HepG2 (cell line): ENCODE results near the gene DNMT3B. TPM values are rescaled to one million over a fixed set of nuclear protein-coding genes. Genes with fewer than 3 reads are reported as not detected.

Source experiments
- HHEX ChIP-seq: IDR thresholded peaks from 2 replicates; pipeline ENCODE4 v1.6.1; 2016; ENCODE audit warnings: control low read depth
- HIVEP1 ChIP-seq: sonication (generic); formaldehyde crosslinking; IDR thresholded peaks from 2 replicates; pipeline ENCODE4 v1.4.0; 2020; ENCODE audit warnings: mild to moderate bottlenecking, missing genetic modification reagents
- HOXA3 ChIP-seq: sonication (generic); formaldehyde crosslinking; IDR thresholded peaks from 2 replicates; pipeline ENCODE4 v1.5.0; 2020; ENCODE audit warnings: missing genetic modification reagents
- KDM5B ChIP-seq: sonication (generic); formaldehyde crosslinking; IDR thresholded peaks from 2 replicates; pipeline ENCODE4 v1.4.0; 2020; ENCODE audit warnings: missing genetic modification reagents, mild to moderate bottlenecking, borderline replicate concordance
- MIXL1 ChIP-seq: IDR thresholded peaks from 2 replicates; pipeline ENCODE4 v1.6.1; 2016
- NFRKB ChIP-seq: fragments of 450-650 bp; IDR thresholded peaks from 2 replicates; pipeline ENCODE4 v1.6.1; 2017
- SSRP1 ChIP-seq: IDR thresholded peaks from 2 replicates; pipeline ENCODE4 v1.6.1; 2016; ENCODE audit warnings: control low read depth
- ZBTB25 ChIP-seq: IDR thresholded peaks from 2 replicates; pipeline ENCODE4 v1.6.1; 2018; ENCODE audit warnings: missing genetic modification reagents
- ZBTB4 ChIP-seq: sonication (generic); formaldehyde crosslinking; IDR thresholded peaks from 2 replicates; pipeline ENCODE4 v1.4.0; 2020; ENCODE audit warnings: missing genetic modification reagents, mild to moderate bottlenecking, borderline replicate concordance
- ZNF124 ChIP-seq: sonication (generic); formaldehyde crosslinking; IDR thresholded peaks from 2 replicates; pipeline ENCODE4 v1.4.0; 2020; ENCODE audit warnings: missing genetic modification reagents
- ZNF3 ChIP-seq: IDR thresholded peaks from 2 replicates; pipeline ENCODE4 v1.7.0; 2017; ENCODE audit warnings: inconsistent platforms
- ZNF562 ChIP-seq: sonication (generic); formaldehyde crosslinking; IDR thresholded peaks from 2 replicates; pipeline ENCODE4 v1.8.0; 2022; ENCODE audit warnings: missing genetic modification reagents, borderline replicate concordance
- ZNF83 ChIP-seq: sonication (generic); formaldehyde crosslinking; IDR thresholded peaks from 2 replicates; pipeline ENCODE4 v1.4.0; 2020; ENCODE audit warnings: missing genetic modification reagents, mild to moderate bottlenecking, borderline replicate concordance
- ZNF883 ChIP-seq: sonication (generic); formaldehyde crosslinking; IDR thresholded peaks from 2 replicates; pipeline ENCODE4 v1.5.1; 2020; ENCODE audit warnings: mild to moderate bottlenecking, missing genetic modification reagents; ENCODE audit errors: not compliant biosample characterization
- ZSCAN25 ChIP-seq: sonication (generic); formaldehyde crosslinking; IDR thresholded peaks from 2 replicates; pipeline ENCODE4 v1.8.0; 2022; ENCODE audit warnings: mild to moderate bottlenecking, missing genetic modification reagents
- polyA plus RNA-seq, 8 experiments: library from polyadenylated mRNA; depleted of rRNA in 3 of 8; stranded (reverse) in 7 of 8; unstranded in 1 of 8; fragments of >200 nt; fragmentation: Illumina TruSeq in 4 of 8; extraction: Trizol in 4 of 8; gene quantifications; 2 replicates each; pipeline versions ENCODE4 v1.2.1 to v1.2.3, GENCODE V29; 2011 to 2016; ENCODE audit warnings: low read depth in 4 of 8, missing spikeins in 1 of 8, mixed read lengths in 1 of 8; ENCODE audit not compliant: insufficient read depth in 1 of 8
- total RNA-seq, 5 experiments: library from RNA; depleted of rRNA; stranded (reverse); fragments of >200 nt; fragmentation: Illumina TruSeq; extraction: Trizol; gene quantifications; 2 replicates each; pipeline ENCODE4 v1.2.3, GENCODE V29; 2016; ENCODE audit warnings: low read depth in 1 of 5
- TF ChIP-seq, protein P1 (sequence below): sonication (generic); formaldehyde crosslinking; IDR thresholded peaks from 2 replicates; pipeline ENCODE4 v1.4.0; 2020; ENCODE audit warnings: missing genetic modification reagents, mild to moderate bottlenecking, borderline replicate concordance
- TF ChIP-seq, protein P2 (sequence below): sonication (generic); formaldehyde crosslinking; IDR thresholded peaks from 2 replicates; pipeline ENCODE4 v1.8.0; 2022; ENCODE audit warnings: missing genetic modification reagents, low read depth, mild to moderate bottlenecking, borderline replicate concordance
- TF ChIP-seq, protein P3 (sequence below): sonication (generic); formaldehyde crosslinking; IDR thresholded peaks from 2 replicates; pipeline ENCODE4 v1.9.0; 2021; ENCODE audit warnings: missing genetic modification reagents, mild to moderate bottlenecking, borderline replicate concordance

DNMT3B gene
- total and polyA plus RNA-seq, 2 of the 13 experiments (the other 11 are each of a cell fraction or from before 2014, with no cell fraction given): 3.8 to 13.9 TPM

- TF ChIP-seq, protein P1, sequence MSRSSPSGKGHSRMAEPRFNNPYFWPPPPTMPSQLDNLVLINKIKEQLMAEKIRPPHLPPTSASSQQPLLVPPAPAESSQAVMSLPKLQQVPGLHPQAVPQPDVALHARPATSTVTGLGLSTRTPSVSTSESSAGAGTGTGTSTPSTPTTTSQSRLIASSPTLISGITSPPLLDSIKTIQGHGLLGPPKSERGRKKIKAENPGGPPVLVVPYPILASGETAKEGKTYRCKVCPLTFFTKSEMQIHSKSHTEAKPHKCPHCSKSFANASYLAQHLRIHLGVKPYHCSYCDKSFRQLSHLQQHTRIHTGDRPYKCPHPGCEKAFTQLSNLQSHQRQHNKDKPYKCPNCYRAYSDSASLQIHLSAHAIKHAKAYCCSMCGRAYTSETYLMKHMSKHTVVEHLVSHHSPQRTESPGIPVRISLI (CRISPR knock-in tag): peak; percentile 81; the same call in 1 of the 2 replicates
- TF ChIP-seq ZBTB25 (CRISPR knock-in tag) (no peak), ZBTB4 (CRISPR knock-in tag) (no peak), HOXA3 (no peak; the same call in 1 of the 2 replicates), KDM5B (no peak), ZNF83 (peak; percentile 80; the same call in 1 of the 2 replicates), HIVEP1 (CRISPR knock-in tag) (no peak), NFRKB (no peak), ZSCAN25 (no peak), ZNF3 (CRISPR knock-in tag) (no peak), HHEX (no peak), ZNF883 (CRISPR knock-in tag) (no peak), MIXL1 (CRISPR knock-in tag) (no peak), ZNF562 (CRISPR knock-in tag) (no peak), ZNF124 (CRISPR knock-in tag) (no peak), SSRP1 (CRISPR knock-in tag) (no peak)
- TF ChIP-seq, protein P2, sequence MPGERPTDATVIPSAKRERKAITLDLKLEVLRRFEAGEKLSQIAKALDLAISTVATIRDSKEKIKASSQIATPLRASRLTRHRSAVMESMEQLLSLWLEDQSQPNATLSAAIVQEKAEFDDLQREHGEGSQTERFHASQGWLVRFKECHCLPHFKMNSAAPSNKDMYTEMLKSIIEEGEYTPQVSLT (CRISPR knock-in tag): no peak
- TF ChIP-seq, protein P3, sequence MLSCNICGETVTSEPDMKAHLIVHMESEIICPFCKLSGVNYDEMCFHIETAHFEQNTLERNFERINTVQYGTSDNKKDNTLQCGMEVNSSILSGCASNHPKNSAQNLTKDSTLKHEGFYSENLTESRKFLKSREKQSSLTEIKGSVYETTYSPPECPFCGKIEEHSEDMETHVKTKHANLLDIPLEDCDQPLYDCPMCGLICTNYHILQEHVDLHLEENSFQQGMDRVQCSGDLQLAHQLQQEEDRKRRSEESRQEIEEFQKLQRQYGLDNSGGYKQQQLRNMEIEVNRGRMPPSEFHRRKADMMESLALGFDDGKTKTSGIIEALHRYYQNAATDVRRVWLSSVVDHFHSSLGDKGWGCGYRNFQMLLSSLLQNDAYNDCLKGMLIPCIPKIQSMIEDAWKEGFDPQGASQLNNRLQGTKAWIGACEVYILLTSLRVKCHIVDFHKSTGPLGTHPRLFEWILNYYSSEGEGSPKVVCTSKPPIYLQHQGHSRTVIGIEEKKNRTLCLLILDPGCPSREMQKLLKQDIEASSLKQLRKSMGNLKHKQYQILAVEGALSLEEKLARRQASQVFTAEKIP (CRISPR knock-in tag): no peak
These were observed 5.4 kb downstream of the DNMT3B start (continued) for GRCh38 chr20:32767418-32768198.
